OCI-LY1 (cell line): ENCODE results near the gene PCSK4.

Source experiments
- CTCF ChIP-seq: fragments of 200-600 bp; sonication (generic), shearing (Covaris generic); IDR thresholded peaks from 2 replicates; pipeline ENCODE4 v1.5.1; 2017; ENCODE audit warnings: mild to moderate bottlenecking, antibody characterized with exemption, low read length, moderate library complexity, mixed read lengths
- EZH2 ChIP-seq: fragments of 200-600 bp; sonication (generic), shearing (Covaris generic); IDR thresholded peaks from 2 replicates; pipeline ENCODE4 v1.8.0; 2017; ENCODE audit warnings: borderline replicate concordance, mixed run types, mild to moderate bottlenecking, antibody characterized with exemption, low read length, moderate library complexity, mixed read lengths

- TF ChIP-seq CTCF (no peak), EZH2 (no peak)
These were observed 58.2 kb downstream of the PCSK4 start for GRCh38 chr19:1431759-1432506.
